BJ (cell line): ENCODE data around the gene NPIPA5. TPM values are rescaled to one million over a fixed set of nuclear protein-coding genes. Genes with fewer than 3 reads are reported as not detected.

Source experiments
- polyA plus RNA-seq: library from polyadenylated mRNA; depleted of rRNA; stranded (reverse); fragments of >200 nt; gene quantifications from 2 replicates; pipeline ENCODE4 v1.2.3, GENCODE V29; 2011; rRNA removed

The NPIPA5 gene
- polyA plus RNA-seq, 1 experiment: 16.5 TPM

Other genes starting within 250 kb of the NPIPA5 start
- 0.38 and 0.42 TPM in 2 replicates for gene MPV17L, start 17.5 kb upstream of the NPIPA5 start, polyA plus RNA-seq
- gene BMERB1, start 56.3 kb upstream of the NPIPA5 start, polyA plus RNA-seq: 43.3 and 72.8 TPM in 2 replicates